Prostate gland (tissue), 2 donors: ENCODE results near the gene UBL4A.

Experiments
- POLR2AphosphoS5 ChIP-seq: sonication (generic); formaldehyde crosslinking; IDR thresholded peaks from one replicate; pipeline ENCODE4 v1.6.1; 2017; ENCODE audit warnings: antibody characterized with exemption
- TF ChIP-seq, protein P1 (sequence below), 4 experiments: fragments of 200-600 bp in 2 of 4; fragments of 450-650 bp in 2 of 4; sonication (generic) in 2 of 4; IDR thresholded peaks; 1 replicate in 3 of 4; 2 replicates in 1 of 4; pipeline ENCODE4 v1.5.1; 2016 to 2019; ENCODE audit warnings: antibody characterized with exemption in 4 of 4, mild to moderate bottlenecking in 2 of 4, moderate library complexity in 2 of 4

DNA sequence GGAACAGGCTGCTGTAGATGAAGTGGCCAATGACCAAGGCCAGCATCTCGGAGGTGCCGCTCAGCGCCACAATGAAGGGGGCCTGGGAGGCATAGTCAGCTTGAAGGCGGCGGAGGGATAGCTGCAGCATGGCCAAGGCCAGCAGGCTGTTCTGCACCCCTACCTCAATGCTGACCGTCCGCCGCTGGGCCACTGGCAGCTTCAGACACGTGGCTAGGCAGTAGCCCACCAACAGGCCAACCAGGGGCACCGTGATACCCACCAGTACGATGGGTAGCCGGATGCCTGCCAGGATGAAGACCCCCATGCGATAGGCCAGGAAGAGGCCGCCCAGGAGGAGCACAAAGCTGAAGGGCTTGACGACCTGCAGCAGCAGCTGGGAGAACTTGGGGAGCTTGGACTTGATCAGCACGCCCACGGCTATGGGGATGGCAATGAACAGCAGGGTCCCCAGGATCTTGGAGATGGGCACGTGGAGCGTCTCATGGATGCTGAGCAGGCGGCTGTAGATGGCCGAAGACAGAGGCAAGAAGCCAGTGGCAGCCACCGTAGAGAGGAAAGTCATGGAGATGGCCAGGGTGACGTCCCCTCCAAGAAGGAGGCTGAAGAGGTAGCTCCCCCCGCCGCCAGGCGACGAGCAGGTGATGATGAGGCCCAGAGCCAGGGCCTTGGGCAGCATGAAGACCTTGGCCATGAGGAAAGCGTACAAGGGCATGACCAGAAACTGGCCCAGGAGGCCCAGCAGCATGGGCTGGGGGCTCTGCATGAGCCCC is 1.3 kb upstream of the UBL4A start:
- TF ChIP-seq, protein P1, sequence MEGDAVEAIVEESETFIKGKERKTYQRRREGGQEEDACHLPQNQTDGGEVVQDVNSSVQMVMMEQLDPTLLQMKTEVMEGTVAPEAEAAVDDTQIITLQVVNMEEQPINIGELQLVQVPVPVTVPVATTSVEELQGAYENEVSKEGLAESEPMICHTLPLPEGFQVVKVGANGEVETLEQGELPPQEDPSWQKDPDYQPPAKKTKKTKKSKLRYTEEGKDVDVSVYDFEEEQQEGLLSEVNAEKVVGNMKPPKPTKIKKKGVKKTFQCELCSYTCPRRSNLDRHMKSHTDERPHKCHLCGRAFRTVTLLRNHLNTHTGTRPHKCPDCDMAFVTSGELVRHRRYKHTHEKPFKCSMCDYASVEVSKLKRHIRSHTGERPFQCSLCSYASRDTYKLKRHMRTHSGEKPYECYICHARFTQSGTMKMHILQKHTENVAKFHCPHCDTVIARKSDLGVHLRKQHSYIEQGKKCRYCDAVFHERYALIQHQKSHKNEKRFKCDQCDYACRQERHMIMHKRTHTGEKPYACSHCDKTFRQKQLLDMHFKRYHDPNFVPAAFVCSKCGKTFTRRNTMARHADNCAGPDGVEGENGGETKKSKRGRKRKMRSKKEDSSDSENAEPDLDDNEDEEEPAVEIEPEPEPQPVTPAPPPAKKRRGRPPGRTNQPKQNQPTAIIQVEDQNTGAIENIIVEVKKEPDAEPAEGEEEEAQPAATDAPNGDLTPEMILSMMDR (IDR thresholded peaks at IDR 0.05), result no peak
- TF ChIP-seq POLR2AphosphoS5, result no peak
